ENCODE measurements around the gene CD226.
"Not testable (repeated sequence)": the region's sequence is repeated elsewhere in the genome, so short reads cannot be mapped to it uniquely, and the experiment has no call there.

Gene CD226

GRCh38 chr18:69895066-69896047, 52.3 kb downstream of the CD226 start:
- in situ Hi-C loops (cut with HindIII; ENCODE audit: low pct_unique_long_range_greater_than_20kb, low sequenced_read_pairs): no loop called here

GRCh38 chr18:69894467-69894866, 53.2 kb downstream of the CD226 start:
- in situ Hi-C loops (cut with HindIII; ENCODE audit: low pct_unique_long_range_greater_than_20kb, low sequenced_read_pairs): no loop called here
- TF ChIP-seq JUND (IDR thresholded peaks at IDR 0.05; ENCODE audit: low read depth): no peak
- no peak for DNase-seq (ENCODE audit: low read depth in 1 of 2, low spot score in 1 of 2)

More at GRCh38 chr18:69895066-69896047, 52.3 kb downstream of the CD226 start:
- TF ChIP-seq JUND (IDR thresholded peaks at IDR 0.05; ENCODE audit: low read depth): no peak
- DNase-seq (ENCODE audit: low read depth in 1 of 2, low spot score in 1 of 2): no peak

- DNase-seq (ENCODE audit: low read depth in 1 of 2, low spot score in 1 of 2): no peak
- in situ Hi-C loops (cut with HindIII; ENCODE audit: low pct_unique_long_range_greater_than_20kb, low sequenced_read_pairs): no loop called here
- no peak for TF ChIP-seq JUND (IDR thresholded peaks at IDR 0.05; ENCODE audit: low read depth)
These were observed 57.1 kb downstream of the CD226 start for GRCh38 chr18:69890558-69890957.

- no peak for TF ChIP-seq JUND (IDR thresholded peaks at IDR 0.05; ENCODE audit: low read depth)
- in situ Hi-C loops (cut with HindIII; ENCODE audit: low pct_unique_long_range_greater_than_20kb, low sequenced_read_pairs): no loop called here
These were observed 58.7 kb downstream of the CD226 start for GRCh38 chr18:69889009-69889408.

GRCh38 chr18:69887256-69887655, 60.4 kb downstream of the CD226 start:
- in situ Hi-C loops (cut with HindIII; ENCODE audit: low pct_unique_long_range_greater_than_20kb, low sequenced_read_pairs): no loop called here
- no peak for TF ChIP-seq JUND (IDR thresholded peaks at IDR 0.05; ENCODE audit: low read depth)
- DNase-seq (ENCODE audit: low read depth in 1 of 2, low spot score in 1 of 2): no peak

More at GRCh38 chr18:69889009-69889408, 58.7 kb downstream of the CD226 start:
- no peak for DNase-seq (ENCODE audit: low read depth in 1 of 2, low spot score in 1 of 2)

- no peak for TF ChIP-seq JUND (IDR thresholded peaks at IDR 0.05; ENCODE audit: low read depth)
- in situ Hi-C loops (cut with HindIII; ENCODE audit: low pct_unique_long_range_greater_than_20kb, low sequenced_read_pairs): no loop called here
- no peak for DNase-seq (ENCODE audit: low read depth in 1 of 2, low spot score in 1 of 2)
These were observed 61.7 kb downstream of the CD226 start for GRCh38 chr18:69885841-69886531.

GRCh38 chr18:69885355-69885754, 62.3 kb downstream of the CD226 start:
- in situ Hi-C loops (cut with HindIII; ENCODE audit: low pct_unique_long_range_greater_than_20kb, low sequenced_read_pairs): no loop called here
- DNase-seq (ENCODE audit: low read depth in 1 of 2, low spot score in 1 of 2): no peak
- no peak for TF ChIP-seq JUND (IDR thresholded peaks at IDR 0.05; ENCODE audit: low read depth)

GRCh38 chr18:69883781-69884180, 63.9 kb downstream of the CD226 start:
- TF ChIP-seq JUND (IDR thresholded peaks at IDR 0.05; ENCODE audit: low read depth): no peak
- no peak for DNase-seq (ENCODE audit: low read depth in 1 of 2, low spot score in 1 of 2)
- in situ Hi-C loops (cut with HindIII; ENCODE audit: low pct_unique_long_range_greater_than_20kb, low sequenced_read_pairs): no loop called here

- in situ Hi-C loops (cut with HindIII; ENCODE audit: low pct_unique_long_range_greater_than_20kb, low sequenced_read_pairs): no loop called here
- DNase-seq (ENCODE audit: low read depth in 1 of 2, low spot score in 1 of 2): no peak
- no peak for TF ChIP-seq JUND (IDR thresholded peaks at IDR 0.05; ENCODE audit: low read depth)
These were observed 64.6 kb downstream of the CD226 start for GRCh38 chr18:69882965-69883668.

- in situ Hi-C loops (cut with HindIII; ENCODE audit: low pct_unique_long_range_greater_than_20kb, low sequenced_read_pairs): no loop called here
- no peak for DNase-seq (ENCODE audit: low read depth in 1 of 2, low spot score in 1 of 2)
- no peak for TF ChIP-seq JUND (IDR thresholded peaks at IDR 0.05; ENCODE audit: low read depth)
These were observed 67.6 kb downstream of the CD226 start for GRCh38 chr18:69880083-69880482.

- in situ Hi-C loops (cut with HindIII; ENCODE audit: low pct_unique_long_range_greater_than_20kb, low sequenced_read_pairs); DNase-seq (ENCODE audit: low read depth in 1 of 2, low spot score in 1 of 2): not testable (repeated sequence)
These were observed 68.6 kb downstream of the CD226 start for GRCh38 chr18:69879051-69879450.

- no peak for TF ChIP-seq JUND (IDR thresholded peaks at IDR 0.05; ENCODE audit: low read depth)
- in situ Hi-C loops (cut with HindIII; ENCODE audit: low pct_unique_long_range_greater_than_20kb, low sequenced_read_pairs): no loop called here
- DNase-seq (ENCODE audit: low read depth in 1 of 2, low spot score in 1 of 2): no peak
These were observed 69.3 kb downstream of the CD226 start for GRCh38 chr18:69878213-69878933.

All from T47D (cell line).